ENCODE data around the gene ZBTB32. TPM values are rescaled to one million over a fixed set of nuclear protein-coding genes. Genes with fewer than 3 reads are reported as not detected.

The ZBTB32 gene
- total RNA-seq, 1 experiment from 2014 or later = not detected

GRCh38 chr19:35720163-35720524, 15.8 kb downstream of the ZBTB32 start:
- CTCF ChIA-PET = no interaction called here
- no TSS peak for BruUV-seq (replicated peaks)
- intact Hi-C loops (cut with micrococcal nuclease; ENCODE audit: unreplicated experiment) = no loop called here

GRCh38 chr19:35720648-35721047, 16.3 kb downstream of the ZBTB32 start:
- ChIA-PET POLR2A (ENCODE audit: unreplicated experiment) (no interaction called here), CTCF (no interaction called here)
- DNase-seq = no peak
- Histone ChIP-seq H4K20me1 (ENCODE audit: insufficient read depth) (peaks cover 14% of the 10 kb centered on the region), H3K4me1 (replicated peaks; ENCODE audit: insufficient read depth) (peaks cover 10% of the 10 kb centered on the region), H3K79me2 (ENCODE audit: low read depth) (peaks cover 23% of the 10 kb centered on the region), H3K4me2 (no peak overlapping the region), H3K36me3 (ENCODE audit: low read depth) (no peaks in the 10 kb centered on the region), H3K27me3 (ENCODE audit: insufficient read depth, low read depth) (no peaks in the 10 kb centered on the region), H3K9me2 (ENCODE audit: insufficient read depth) (no peaks in the 10 kb centered on the region), H3K4me3 (no peak overlapping the region), H2AFZ (no peak overlapping the region), H3F3A (ENCODE audit: insufficient read depth, low read depth) (peaks cover 6% of the 10 kb centered on the region; the same call in 1 of the 2 replicates), H3K9me3 (ENCODE audit: insufficient read depth, low read depth) (no peaks in the 10 kb centered on the region), H3K27ac (no peak overlapping the region)
- TF ChIP-seq EZH2 (IDR thresholded peaks at IDR 0.05; ENCODE audit: low read depth) = no peak
- no peak for TF ChIP-seq CTCF (conservative IDR thresholded peaks at IDR 0.05)
- intact Hi-C loops (cut with micrococcal nuclease; ENCODE audit: unreplicated experiment) = no loop called here
- no TSS peak for BruUV-seq (replicated peaks)

More at GRCh38 chr19:35720163-35720524, 15.8 kb downstream of the ZBTB32 start:
- peaks cover 6% of the 10 kb centered on the region; the same call in 1 of the 2 replicates for H3F3A ChIP-seq (ENCODE audit: insufficient read depth, low read depth)
- DNase-seq = no peak
- H3K27me3 ChIP-seq (ENCODE audit: insufficient read depth, low read depth) = no peaks in the 10 kb centered on the region
- TF ChIP-seq CTCF (conservative IDR thresholded peaks at IDR 0.05) (no peak), EZH2 (IDR thresholded peaks at IDR 0.05; ENCODE audit: low read depth) (no peak)
- H2AFZ ChIP-seq = no peak overlapping the region
- H3K27ac ChIP-seq = no peak overlapping the region
- no peaks in the 10 kb centered on the region for H3K36me3 ChIP-seq (ENCODE audit: low read depth)
- POLR2A ChIA-PET (ENCODE audit: unreplicated experiment) = no interaction called here
- no peaks in the 10 kb centered on the region for H3K9me2 ChIP-seq (ENCODE audit: insufficient read depth)
- H3K79me2 ChIP-seq (ENCODE audit: low read depth) = peaks cover 28% of the 10 kb centered on the region
- no peaks in the 10 kb centered on the region for H3K9me3 ChIP-seq (ENCODE audit: insufficient read depth, low read depth)
- H3K4me1 ChIP-seq (replicated peaks; ENCODE audit: insufficient read depth) = peaks cover 15% of the 10 kb centered on the region
- no peak overlapping the region for H3K4me3 ChIP-seq
- no peak overlapping the region for H3K4me2 ChIP-seq
- peaks cover 14% of the 10 kb centered on the region for H4K20me1 ChIP-seq (ENCODE audit: insufficient read depth)

- ChIA-PET CTCF (no interaction called here), POLR2A (ENCODE audit: unreplicated experiment) (no interaction called here)
- peaks cover 6% of the 10 kb centered on the region for H3K4me1 ChIP-seq (replicated peaks; ENCODE audit: insufficient read depth)
- peaks cover 14% of the 10 kb centered on the region for H4K20me1 ChIP-seq (ENCODE audit: insufficient read depth)
- no TSS peak for BruUV-seq (replicated peaks)
- H3K36me3 ChIP-seq (ENCODE audit: low read depth) = no peaks in the 10 kb centered on the region
- intact Hi-C loops (cut with micrococcal nuclease; ENCODE audit: unreplicated experiment) = no loop called here
- H3F3A ChIP-seq (ENCODE audit: insufficient read depth, low read depth) = peaks cover 5% of the 10 kb centered on the region; the same call in 1 of the 2 replicates
- H3K27me3 ChIP-seq (ENCODE audit: insufficient read depth, low read depth) = no peaks in the 10 kb centered on the region
- H3K79me2 ChIP-seq (ENCODE audit: low read depth) = peaks cover 22% of the 10 kb centered on the region
- H3K4me3 ChIP-seq = no peak overlapping the region
- TF ChIP-seq EZH2 (IDR thresholded peaks at IDR 0.05; ENCODE audit: low read depth) = no peak
- no peak for TF ChIP-seq CTCF (conservative IDR thresholded peaks at IDR 0.05)
- no peak overlapping the region for H3K27ac ChIP-seq
- no peaks in the 10 kb centered on the region for H3K9me3 ChIP-seq (ENCODE audit: insufficient read depth, low read depth)
- no peak for DNase-seq
- no peak overlapping the region for H2AFZ ChIP-seq
- no peaks in the 10 kb centered on the region for H3K9me2 ChIP-seq (ENCODE audit: insufficient read depth)
- H3K4me2 ChIP-seq = no peak overlapping the region
Measured at GRCh38 chr19:35721374-35721773, 17.0 kb downstream of the ZBTB32 start.
